Upper lobe of left lung (tissue), 4 donors: ENCODE data around the gene CSPG4.

Experiments
- EP300 ChIP-seq, 4 donors: sonication (generic); formaldehyde crosslinking; IDR thresholded peaks; one replicate each; pipeline ENCODE4 v1.5.1; 2017; ENCODE audit warnings: antibody characterized with exemption in 4 of 4, control low read depth in 2 of 4
- TF ChIP-seq, protein P1 (sequence below), 6 experiments: fragments of 450-650 bp in 4 of 6; fragments of 200-600 bp in 2 of 6; sonication (generic) in 2 of 6; IDR thresholded peaks; one replicate each; pipeline ENCODE4 v1.5.1; 2016 to 2019; ENCODE audit warnings: antibody characterized with exemption in 6 of 6

DNA sequence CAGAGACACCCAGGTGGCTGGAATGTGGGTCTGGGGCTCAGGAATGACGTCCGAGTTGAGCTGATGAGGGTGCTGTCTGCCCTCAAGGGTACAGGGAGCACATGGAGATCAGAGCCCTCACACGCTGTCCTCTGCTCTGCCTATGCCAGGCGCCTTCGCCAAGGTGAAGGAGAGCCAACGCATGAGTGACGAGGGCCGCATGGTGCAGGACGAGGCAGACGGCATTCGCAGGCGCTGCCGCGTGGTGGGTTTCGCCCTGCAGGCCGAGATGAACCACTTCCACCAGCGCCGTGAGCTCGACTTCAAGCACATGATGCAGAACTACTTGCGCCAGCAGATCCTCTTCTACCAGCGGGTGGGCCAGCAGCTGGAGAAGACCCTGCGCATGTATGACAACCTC lies 55.8 kb downstream of the CSPG4 start:
- TF ChIP-seq, protein P1, sequence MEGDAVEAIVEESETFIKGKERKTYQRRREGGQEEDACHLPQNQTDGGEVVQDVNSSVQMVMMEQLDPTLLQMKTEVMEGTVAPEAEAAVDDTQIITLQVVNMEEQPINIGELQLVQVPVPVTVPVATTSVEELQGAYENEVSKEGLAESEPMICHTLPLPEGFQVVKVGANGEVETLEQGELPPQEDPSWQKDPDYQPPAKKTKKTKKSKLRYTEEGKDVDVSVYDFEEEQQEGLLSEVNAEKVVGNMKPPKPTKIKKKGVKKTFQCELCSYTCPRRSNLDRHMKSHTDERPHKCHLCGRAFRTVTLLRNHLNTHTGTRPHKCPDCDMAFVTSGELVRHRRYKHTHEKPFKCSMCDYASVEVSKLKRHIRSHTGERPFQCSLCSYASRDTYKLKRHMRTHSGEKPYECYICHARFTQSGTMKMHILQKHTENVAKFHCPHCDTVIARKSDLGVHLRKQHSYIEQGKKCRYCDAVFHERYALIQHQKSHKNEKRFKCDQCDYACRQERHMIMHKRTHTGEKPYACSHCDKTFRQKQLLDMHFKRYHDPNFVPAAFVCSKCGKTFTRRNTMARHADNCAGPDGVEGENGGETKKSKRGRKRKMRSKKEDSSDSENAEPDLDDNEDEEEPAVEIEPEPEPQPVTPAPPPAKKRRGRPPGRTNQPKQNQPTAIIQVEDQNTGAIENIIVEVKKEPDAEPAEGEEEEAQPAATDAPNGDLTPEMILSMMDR (IDR thresholded peaks at IDR 0.05): no peak
- TF ChIP-seq EP300 (IDR thresholded peaks at IDR 0.05): no peak
